Heart right ventricle (tissue), 16 donors: ENCODE results near the gene DLL4. TPM values are rescaled to one million over a fixed set of nuclear protein-coding genes. Genes with fewer than 3 reads are reported as not detected.
A peak's percentile ranks its signal among the peaks of the same experiment; 100 is the strongest.

Source experiments
- ATAC-seq, 8 donors: fragments of 200-7000 bp; cut with Tn5 transposase; one replicate each; pipeline ENCODE4 v1.9.1; 2020; ENCODE audit warnings: mild to moderate bottlenecking in 8 of 8, moderate library complexity in 8 of 8, moderate number of reproducible peaks in 1 of 8
- DNase-seq, 2 donors: peaks; one replicate each; pipeline ENCODE4 v3.0.0-alpha.2; 2020
- H3K27ac ChIP-seq, 10 donors: fragments of 200-600 bp; sonication (generic) in 2 of 10; one replicate each; pipeline versions ENCODE4 v1.5.0 to v1.8.0; 2020 to 2022; ENCODE audit warnings: mild to moderate bottlenecking in 3 of 10
- H3K27me3 ChIP-seq, 7 donors: fragments of 200-600 bp; one replicate each; pipeline ENCODE4 v1.8.0; 2021 to 2022; ENCODE audit warnings: mild to moderate bottlenecking in 2 of 7
- H3K36me3 ChIP-seq, 9 donors: fragments of 200-600 bp; sonication (generic) in 1 of 9; one replicate each; pipeline versions ENCODE4 v1.5.0 to v1.8.0; 2020 to 2022; ENCODE audit warnings: mild to moderate bottlenecking in 2 of 9
- H3K4me1 ChIP-seq, 9 donors: fragments of 200-600 bp; sonication (generic) in 1 of 9; one replicate each; pipeline versions ENCODE4 v1.5.0 to v1.8.0; 2020 to 2022; ENCODE audit warnings: mild to moderate bottlenecking in 4 of 9
- H3K4me3 ChIP-seq, 10 donors: fragments of 200-600 bp; sonication (generic) in 2 of 10; one replicate each; pipeline versions ENCODE4 v1.5.0 to v1.8.0; 2020 to 2022; ENCODE audit warnings: mild to moderate bottlenecking in 7 of 10, moderate library complexity in 2 of 10
- H3K9me3 ChIP-seq, 11 donors: fragments of 200-600 bp in 10 of 11; sonication (generic) in 2 of 11; one replicate each; pipeline versions ENCODE4 v1.5.0 to v1.8.0; 2013 to 2022; ENCODE audit warnings: mild to moderate bottlenecking in 2 of 11, control low read depth in 1 of 11, moderate library complexity in 1 of 11
- CTCF ChIP-seq, 9 donors: fragments of 200-600 bp; sonication (generic) in 2 of 9; IDR thresholded peaks; one replicate each; pipeline versions ENCODE4 v1.5.0 to v1.8.0; 2021 to 2022; ENCODE audit warnings: antibody characterized with exemption in 9 of 9, mild to moderate bottlenecking in 5 of 9, moderate library complexity in 1 of 9
- WGBS, 2 donors: extraction: QIAGEN DNeasy Blood & Tissue Kit; methylation state at CpG; one replicate each; pipeline ENCODE4 v1.1.7; 2013; ENCODE audit warnings: inconsistent platforms in 1 of 2; 5-methylcytosine and 5-hydroxymethylcytosine counted together
- intact Hi-C, 10 donors: fragments of 100-400 bp; cut with DNase I; formaldehyde crosslinking; loops; one replicate each; pipeline versions ENCODE4 v1.11.1 to v1.14.2; 2022
- polyA plus RNA-seq, 2 donors: library from polyadenylated mRNA; stranded (reverse); fragments of 200-250 nt; gene quantifications; one replicate each; pipeline ENCODE4 v1.2.3, GENCODE V29; 2013
- total RNA-seq, 10 donors: library from RNA; stranded (reverse); fragmentation: NEBNext Ultra II Directional in 3 of 10; extraction: Animal tissue kit (Norgen Biotek cat#: 25700) in 3 of 10; gene quantifications; one replicate each; pipeline versions ENCODE4 v1.2.1 to v1.2.4, GENCODE V29; 2021 to 2023
- donor health status: Arrhythmogenic right ventricular cardiomyopathy.
- donor health status: ischemic (EF 13 %, LVEDD 7.1; RV severe dilation, severe dysfunction).
- donor health status: healthy with polysubstance abuse.
- donor health status: DM: no; HTN: yes; CAD: no.
- donor health status: DM: no; HTN: no; CAD: no.
- donor health status: ischemic (EF 25% LVEDD 6.9; RV normal size, moderate dysfunction).
- donor health status: ischemic (EF 25% LVEDD 5.7; RV mildly dilated, moderate dysfunction).
- donor health status: healthy.
- donor health status: DM: yes; HTN: yes; CAD: no.
- donor health status: Ischemic cardiomyopathy.
- donor health status: ischemic (EF 35%, LVEDD 5.7; RV mildly dilated, moderate dysfunction).
- donor health status: nonischemic (EF 11% LVEDD 7.7; RV severe dilation, severe dysfunction).
- donor health status: DM: yes; HTN: yes; CAD: no.
- donor health status: PGD.
- donor health status: ischemic (EF 29% LVEDD 5.4; RV normal size, mild dysfunction).
- donor health status: nonischemic (EF 23%, LVEDD 6.1; RV moderate dilation, normal function).

Gene DLL4
- total and polyA plus RNA-seq, 12 donors, result 6.5 to 24.8 (median 14.0) TPM

DNA sequence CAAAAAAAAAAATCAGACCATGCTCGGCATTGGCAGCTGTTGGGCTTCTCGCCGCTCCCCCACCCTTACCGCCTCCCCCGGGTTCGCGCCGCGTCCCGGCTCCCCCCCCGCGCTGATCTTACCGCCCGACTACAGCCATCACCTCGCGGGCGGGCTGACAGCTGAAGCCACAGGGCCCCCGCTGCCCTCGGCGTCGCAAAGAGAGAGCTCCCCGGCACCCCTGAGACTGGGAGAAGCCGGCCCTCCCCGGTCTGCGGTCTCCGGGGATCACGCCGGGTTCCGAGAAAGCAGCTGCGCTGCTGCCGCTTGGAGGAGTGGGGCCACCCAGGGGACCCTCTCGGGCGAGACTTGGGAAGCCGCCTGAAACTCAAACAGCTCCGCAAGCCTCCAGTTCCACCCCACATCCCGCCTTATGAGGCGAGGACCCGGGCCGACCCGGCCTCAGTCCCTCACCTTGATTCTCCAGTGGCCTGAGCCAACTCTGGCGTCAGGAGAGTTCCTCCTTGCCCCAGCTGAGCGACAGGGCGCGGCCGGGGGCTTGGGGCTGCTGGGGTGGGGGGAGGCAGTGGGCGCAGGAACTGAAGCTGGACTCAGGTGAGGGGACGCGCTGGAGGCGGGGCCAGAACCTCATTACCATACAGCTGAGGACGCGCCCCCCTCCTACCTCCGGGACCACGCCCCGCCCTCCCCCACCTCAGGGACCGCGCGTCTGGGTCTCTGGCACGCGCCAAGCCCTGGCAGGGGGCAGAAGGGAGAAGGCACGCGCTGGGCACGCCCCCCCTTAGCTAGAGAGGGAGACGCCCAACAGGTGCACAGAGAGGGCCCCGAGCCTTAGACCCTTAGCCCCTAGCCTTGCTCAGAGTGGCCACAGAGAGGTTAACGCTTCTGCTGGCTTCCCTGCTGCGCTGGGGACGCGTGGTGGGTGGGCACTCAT, 1.0 kb upstream of the DLL4 start:
- intact Hi-C loops, result loop anchor here in 1 of 10 donors (2.0 kb wide), 1 partner anchor 21 kb away; no protein-coding TSS in a partner anchor
- WGBS, 2 donors, result 1 to 2% methylated on average over 68 of the region's 68 CpGs
- Histone ChIP-seq H3K4me3 (peak overlapping the region; percentile 55 to 96 (median 74)), H3K27ac (peak overlapping the region in 9 of 10 donors; percentile 15 to 96 (median 52)), H3K36me3 (peaks cover 0 to 24% (median 0%) of the 10 kb centered on the region in 9 donors), H3K9me3 (no peaks in the 10 kb centered on the region), H3K4me1 (peaks cover 15 to 70% (median 58%) of the 10 kb centered on the region in 9 donors), H3K27me3 (peaks cover 5 to 92% (median 33%) of the 10 kb centered on the region in 7 donors)
- DNase-seq (no peak), ATAC-seq (peak in 6 of 8 donors; percentile 1 to 33 (median 12))
- TF ChIP-seq CTCF (IDR thresholded peaks at IDR 0.05), result no peak

DNA sequence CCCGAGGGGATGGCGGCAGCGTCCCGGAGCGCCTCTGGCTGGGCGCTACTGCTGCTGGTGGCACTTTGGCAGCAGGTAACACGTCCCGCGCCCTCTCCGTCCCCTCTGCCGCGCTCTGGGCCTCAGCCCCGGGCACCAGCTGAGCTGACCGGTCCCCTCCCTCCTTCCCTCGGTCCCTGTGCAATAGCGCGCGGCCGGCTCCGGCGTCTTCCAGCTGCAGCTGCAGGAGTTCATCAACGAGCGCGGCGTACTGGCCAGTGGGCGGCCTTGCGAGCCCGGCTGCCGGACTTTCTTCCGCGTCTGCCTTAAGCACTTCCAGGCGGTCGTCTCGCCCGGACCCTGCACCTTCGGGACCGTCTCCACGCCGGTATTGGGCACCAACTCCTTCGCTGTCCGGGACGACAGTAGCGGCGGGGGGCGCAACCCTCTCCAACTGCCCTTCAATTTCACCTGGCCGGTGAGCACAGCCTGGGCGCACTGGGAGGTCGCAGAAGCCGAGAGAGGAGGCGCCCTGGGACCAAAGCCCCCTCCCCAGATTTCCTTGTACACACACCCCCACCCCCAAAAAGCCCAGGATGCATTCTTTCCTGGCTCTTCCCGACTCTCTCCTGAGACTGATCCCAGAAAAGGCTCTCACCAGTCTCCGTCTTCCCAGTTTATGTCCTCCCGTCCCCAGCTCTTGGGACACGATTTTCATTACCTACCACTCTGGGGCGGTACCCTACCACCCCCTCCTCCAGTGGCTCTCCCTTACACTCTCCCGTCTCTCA, 705 bp downstream of the DLL4 start:
- H3K36me3 ChIP-seq, result peaks cover 0 to 39% (median 0%) of the 10 kb centered on the region in 9 donors
- H3K27me3 ChIP-seq, result peaks cover 5 to 85% (median 33%) of the 10 kb centered on the region in 7 donors
- peak overlapping the region; percentile 77 to 96 (median 83) for H3K27ac ChIP-seq
- 1% methylated on average over 49 to 56 of the region's 56 CpGs for WGBS, 2 donors
- peaks cover 15 to 85% (median 68%) of the 10 kb centered on the region in 9 donors for H3K4me1 ChIP-seq
- peak; percentile 25 to 48 (median 30) for ATAC-seq
- no peak for TF ChIP-seq CTCF (IDR thresholded peaks at IDR 0.05)
- peak overlapping the region; percentile 55 to 96 (median 74) for H3K4me3 ChIP-seq
- intact Hi-C loops, result loop anchor here in 6 of 10 donors (1.0 to 2.0 kb wide), 2 partner anchors 23 kb away; no protein-coding TSS in a partner anchor
- peak in 1 of 2 donors; percentile 62 for DNase-seq
- H3K9me3 ChIP-seq, result no peaks in the 10 kb centered on the region

DNA sequence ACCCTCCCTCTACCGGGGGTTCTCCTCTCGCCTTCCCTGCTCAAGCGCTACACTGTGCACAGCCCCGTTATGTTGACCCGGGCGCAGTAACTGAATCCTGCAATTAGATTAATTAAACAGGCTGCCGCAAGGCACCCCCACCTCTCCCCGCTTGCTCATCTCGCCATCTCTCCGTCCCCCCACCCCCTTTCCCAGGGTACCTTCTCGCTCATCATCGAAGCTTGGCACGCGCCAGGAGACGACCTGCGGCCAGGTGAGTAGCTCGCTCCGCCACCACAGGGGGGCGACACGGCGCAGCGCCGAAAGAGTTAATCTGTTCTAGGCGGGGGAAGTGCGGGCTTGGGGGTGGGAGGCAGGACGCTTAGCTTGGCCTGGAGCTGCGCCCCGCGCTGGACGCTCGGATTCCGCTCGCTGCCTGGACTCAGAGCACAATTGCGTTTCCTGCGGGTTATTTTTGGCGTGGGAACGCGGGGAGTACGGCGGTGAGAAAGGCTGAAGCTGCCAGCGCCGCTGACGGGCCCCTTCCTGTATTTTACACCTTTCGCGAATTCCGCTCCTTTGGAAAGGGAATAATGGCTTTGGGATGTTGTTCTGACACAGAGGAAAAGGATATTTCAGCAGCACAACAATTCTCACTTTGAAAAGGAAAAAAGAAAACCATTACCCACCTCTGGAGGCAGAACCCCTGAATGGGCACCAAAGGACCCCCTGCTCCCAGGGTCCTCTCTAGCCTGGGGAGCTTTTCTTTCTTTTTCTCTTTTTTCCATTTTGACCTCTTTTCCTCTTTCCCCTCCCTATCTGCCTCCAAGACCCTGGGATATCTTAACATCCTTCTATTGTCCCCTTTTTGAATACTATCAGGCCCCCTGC, 1.5 kb downstream of the DLL4 start:
- H3K27me3 ChIP-seq, result peaks cover 5 to 77% (median 33%) of the 10 kb centered on the region in 7 donors
- DNase-seq (peak; percentile 78 to 88), ATAC-seq (peak; percentile 50 to 82 (median 68))
- peaks cover 15 to 90% (median 68%) of the 10 kb centered on the region in 9 donors for H3K4me1 ChIP-seq
- WGBS, 2 donors, result 0 to 1% methylated on average over 46 of the region's 46 CpGs
- H3K36me3 ChIP-seq, result peaks cover 0 to 47% (median 8%) of the 10 kb centered on the region in 9 donors
- TF ChIP-seq CTCF (IDR thresholded peaks at IDR 0.05), result peak; percentile 26 to 73 (median 51)
- peak overlapping the region; percentile 77 to 96 (median 83) for H3K27ac ChIP-seq
- intact Hi-C loops, result loop anchor here in 5 of 10 donors (1.0 to 2.0 kb wide), 2 partner anchors 23 to 24 kb away; no protein-coding TSS in a partner anchor
- H3K9me3 ChIP-seq, result no peaks in the 10 kb centered on the region
- peak overlapping the region; percentile 55 to 96 (median 74) for H3K4me3 ChIP-seq
